ENCODE measurements around the gene SYT12.

The SYT12 gene

DNA sequence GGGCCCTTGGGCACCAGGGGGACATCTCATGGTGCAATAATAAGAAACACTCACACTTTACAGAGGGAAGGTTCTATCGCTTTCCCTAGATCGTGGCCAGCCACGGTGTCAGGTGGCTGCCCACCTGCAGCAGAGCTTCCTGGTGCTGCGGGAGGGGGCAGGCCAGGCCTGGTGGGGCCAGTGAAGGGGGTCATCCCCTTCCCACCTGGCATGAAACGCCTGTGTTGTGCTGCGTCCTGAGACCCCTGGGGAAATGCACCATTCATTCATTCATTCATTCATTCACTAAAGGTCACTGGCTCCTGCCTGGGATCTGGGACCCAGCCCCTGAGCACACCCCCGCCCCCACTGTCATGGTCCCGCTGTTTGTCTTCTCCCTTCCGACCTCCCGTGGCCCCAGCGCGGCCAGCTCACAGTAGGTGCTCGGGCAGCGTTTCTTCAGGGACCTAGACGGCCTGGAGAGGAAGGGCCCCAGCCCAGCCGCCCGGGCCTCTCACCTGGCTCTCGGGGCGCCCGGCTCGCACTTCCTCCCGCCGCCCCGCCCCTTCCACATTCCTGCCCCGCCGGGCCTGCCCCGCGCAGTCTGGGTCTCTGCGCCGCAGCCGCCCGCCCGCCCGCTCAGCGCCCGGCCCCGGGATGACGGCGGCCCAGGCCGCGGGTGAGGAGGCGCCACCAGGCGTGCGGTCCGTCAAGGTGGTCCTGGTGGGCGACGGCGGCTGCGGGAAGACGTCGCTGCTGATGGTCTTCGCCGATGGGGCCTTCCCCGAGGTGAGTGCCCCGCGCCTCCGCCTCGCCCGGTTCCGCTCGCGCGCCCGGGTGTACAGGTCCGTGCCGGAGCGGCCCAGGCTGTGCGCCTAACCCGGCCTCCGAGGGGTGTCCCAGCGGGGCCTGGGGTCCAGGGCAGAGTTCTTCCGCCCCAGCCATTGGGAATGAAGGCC is 33.6 kb downstream of the SYT12 start, which contains the start of gene RHOD:
Gene RHOD (plus strand): TSS at position 581 of the 938 bp plus-strand sequence. CDS start 56 bp downstream, at position 637.
- no peak for DNase-seq (ENCODE audit: low read depth)

DNA sequence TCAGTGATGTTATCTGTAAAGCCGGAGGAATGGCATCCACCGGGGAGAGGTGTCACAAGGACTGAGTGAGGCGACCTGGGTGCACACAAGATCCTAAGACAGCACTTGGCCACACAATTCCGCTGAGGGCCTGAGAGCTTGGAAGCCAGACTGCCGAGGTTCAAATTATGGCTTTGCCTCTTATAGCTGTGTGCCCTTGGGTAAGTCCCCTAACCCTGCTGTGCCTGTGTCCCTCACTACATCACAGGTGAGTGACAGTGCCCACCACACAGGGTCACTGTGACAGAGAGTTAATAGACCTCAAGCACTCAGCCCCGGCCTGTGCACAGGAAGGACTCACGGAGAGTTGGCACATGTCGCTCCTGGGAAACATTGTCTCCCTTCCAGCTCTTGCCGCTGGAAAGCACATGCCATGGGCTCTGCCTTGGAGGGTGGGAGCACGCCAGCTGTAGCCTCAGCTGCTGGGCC is 34.3 kb downstream of the SYT12 start:
- DNase-seq (ENCODE audit: low read depth), result no peak

DNA sequence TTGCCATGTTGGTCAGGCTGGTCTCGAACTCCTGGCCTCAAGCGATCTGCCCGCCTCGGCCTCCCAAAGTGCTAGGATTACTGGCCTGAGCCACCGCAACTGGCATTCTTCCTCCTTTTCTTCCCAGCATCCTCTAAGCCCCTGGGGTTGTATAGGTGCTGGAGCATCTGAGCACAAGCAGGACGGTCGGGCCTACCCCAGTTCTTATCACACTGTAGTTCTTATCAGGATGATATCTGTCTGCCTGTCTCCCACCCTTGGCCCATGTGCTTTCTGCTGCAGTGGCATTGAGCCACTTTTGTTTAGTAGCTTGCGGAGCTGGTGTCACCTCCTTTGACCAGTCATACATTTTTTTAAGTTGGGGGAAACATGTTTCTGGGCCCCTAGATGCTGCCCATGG is 35.6 kb downstream of the SYT12 start:
- no peak for DNase-seq (ENCODE audit: low read depth)

DNA sequence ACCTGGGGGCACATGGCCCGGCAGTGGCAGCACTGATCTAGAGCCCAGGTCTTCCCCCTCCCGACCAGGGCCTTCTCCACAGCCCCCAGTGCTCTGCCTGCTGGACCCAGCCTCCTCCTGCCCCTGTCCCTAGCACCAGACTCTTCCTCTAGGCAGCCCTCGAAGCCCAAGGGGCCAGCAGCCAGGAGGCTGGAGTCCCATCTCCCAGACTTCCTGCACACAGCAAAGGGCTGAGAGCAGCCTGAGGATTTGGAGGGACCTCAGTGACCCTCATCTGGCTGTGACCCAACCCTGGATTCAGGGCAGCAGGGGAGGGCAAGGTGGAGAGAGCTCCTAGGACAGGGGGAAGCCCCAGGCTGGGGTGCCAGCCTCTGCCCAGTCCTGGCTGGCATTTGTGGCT is 36.7 kb downstream of the SYT12 start:
- DNase-seq (ENCODE audit: low read depth), result no peak

DNA sequence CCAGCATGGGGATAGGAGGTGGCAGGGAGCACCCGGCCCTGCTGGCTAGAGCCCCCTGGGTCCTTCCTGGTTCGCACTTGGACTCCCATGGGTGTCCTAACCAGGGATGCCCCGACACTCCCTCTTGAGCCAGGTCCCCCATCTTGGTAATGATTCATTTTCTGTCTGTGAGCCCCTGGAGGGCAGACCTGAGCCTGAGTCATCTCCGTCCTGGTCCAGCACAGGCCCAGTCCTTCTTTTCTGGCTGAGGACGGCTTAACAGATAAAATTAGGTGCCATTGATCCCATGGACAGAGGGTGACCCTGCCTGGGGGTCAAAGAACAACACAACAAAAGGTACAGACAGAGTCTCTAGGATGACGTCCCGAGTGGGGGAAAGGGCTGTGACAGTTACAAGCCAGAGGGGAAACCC is 37.2 kb downstream of the SYT12 start:
- no peak for DNase-seq (ENCODE audit: low read depth)

DNA sequence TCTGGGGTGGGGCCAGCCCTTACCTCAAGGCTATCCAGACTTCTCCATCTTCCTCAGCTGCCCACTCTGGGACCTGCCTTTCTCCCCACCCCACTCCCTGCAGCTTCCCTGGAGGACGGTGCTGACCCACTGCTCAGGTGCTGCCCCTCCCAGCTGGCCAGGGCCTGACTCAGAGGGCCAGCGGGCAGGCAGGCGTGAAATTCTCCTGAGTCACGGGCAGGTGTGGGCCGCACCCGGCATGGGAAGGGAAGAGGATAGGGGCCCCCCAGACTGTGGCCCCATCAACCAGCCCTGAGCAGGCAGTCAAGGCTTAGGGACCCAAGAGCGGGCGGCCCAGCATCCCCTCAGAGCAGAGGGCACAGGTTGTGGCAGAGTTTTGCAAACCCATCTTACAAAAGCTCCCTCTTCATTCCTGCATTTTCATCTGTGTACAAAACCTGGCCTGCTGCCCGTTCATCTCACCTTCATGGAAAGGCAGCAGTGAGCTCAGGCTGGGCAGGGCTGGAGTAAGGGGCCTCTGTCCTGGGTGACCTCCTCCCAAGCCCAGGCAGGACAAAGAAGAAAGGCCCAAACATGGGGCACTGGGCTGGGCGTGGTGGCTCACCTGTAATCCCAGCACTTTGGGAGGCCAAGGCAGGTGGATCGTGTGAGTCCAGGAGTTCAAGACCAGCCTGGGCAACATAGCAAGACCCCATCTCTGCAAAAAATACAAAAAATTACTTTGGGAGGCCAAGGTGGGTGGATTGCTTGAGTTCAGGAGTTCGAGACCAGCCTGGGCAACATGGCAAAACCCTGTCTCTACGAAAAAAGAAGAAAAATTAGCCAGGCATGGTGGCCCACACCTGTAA is 39.8 kb downstream of the SYT12 start:
- DNase-seq (ENCODE audit: low read depth), result no peak

DNA sequence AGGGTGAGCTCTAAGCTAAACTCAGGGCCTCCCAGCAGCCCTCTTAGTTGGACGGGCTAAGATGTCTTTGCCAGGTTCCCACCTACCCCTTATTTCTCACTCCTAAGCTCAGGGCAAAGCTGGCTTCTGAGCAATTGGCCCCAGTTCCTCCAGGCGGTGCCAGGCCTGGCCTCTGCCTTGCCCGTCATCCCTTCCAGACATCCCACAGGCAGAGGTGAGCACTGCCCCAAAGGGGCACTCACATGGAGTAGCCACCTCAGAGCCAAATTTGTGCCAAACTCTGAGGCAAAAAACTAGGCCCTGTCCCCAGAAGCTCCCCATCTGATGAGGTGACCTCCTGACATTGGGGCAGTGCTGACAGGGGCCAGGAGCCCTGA is 43.4 kb downstream of the SYT12 start:
- DNase-seq (ENCODE audit: low read depth), result no peak

DNA sequence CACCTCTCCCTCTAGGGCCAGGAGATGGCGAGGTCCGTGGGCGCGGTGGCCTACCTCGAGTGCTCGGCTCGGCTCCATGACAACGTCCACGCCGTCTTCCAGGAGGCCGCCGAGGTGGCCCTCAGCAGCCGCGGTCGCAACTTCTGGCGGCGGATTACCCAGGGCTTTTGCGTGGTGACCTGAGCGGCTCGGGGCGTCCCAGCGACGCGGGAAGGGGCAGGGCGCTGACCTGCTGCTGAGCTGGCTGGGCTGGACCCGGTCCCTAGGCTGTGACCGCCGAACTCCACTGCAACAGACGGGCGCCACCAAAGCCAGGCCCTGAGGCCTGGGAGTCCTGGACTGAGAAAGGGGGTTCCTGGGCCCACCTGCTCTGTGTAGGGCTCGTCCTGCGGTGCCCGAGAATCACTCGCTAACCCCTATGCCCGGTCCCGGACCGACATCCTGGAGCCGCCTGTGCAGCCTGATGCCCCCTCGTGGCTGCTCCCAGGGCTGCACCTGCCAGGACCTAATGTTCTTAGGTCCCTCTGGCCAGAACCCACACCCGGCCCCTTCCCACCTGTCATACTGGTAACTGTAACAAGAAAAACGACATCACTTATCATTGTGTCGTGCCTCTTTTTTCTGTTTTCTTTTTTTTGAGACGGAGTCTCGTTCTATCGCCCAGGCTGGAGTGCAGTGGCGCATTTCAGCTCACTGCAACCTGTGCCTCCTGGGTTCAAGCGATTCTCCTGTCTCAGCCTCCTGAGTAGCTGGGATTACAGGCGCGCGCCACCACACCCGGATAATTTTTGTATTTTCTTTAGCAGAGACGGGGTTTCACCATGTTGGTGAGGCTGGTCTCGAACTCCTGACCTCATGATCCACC is 48.7 kb downstream of the SYT12 start:
- DNase-seq (ENCODE audit: low read depth), result no peak

DNA sequence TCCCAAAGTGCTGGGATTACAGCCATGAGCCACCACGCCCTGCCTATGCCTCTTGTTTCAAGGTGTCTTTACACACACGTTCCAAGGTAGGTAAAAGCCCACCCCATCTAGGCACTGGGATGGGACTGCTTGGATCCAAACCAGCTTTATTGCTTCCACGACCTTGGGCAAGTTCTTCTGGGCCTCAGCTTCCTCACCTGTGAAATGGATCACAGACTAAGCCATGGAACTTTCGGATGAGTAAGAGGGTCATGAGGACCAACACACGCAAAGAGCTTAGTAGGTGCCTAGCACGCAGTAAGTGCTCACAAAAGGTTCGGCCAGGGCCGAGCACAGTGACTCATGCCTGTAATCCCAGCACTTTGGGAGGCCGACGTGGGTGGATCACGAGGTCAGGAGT is 49.4 kb downstream of the SYT12 start:
- no peak for DNase-seq (ENCODE audit: low read depth)

DNA sequence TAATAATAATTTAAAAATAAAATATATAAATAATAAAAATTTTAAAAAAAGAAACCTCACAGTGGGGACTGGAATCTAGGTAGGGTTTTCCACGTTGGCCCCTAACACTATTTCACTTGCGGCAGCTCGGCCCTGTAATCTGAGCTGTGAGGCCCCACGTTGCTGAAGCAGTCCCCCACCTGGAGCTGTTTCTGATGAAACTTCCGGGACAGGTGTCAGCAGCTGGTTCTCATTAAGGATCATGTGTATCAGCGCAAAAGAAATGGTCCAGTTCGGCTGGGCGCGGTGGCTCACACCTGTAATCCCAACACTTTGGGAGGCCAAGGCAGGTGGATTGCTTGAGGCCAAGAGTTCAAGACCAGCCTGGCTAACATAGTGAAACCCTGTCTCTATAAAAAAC is 51.0 kb downstream of the SYT12 start:
- no peak for DNase-seq (ENCODE audit: low read depth)

DNA sequence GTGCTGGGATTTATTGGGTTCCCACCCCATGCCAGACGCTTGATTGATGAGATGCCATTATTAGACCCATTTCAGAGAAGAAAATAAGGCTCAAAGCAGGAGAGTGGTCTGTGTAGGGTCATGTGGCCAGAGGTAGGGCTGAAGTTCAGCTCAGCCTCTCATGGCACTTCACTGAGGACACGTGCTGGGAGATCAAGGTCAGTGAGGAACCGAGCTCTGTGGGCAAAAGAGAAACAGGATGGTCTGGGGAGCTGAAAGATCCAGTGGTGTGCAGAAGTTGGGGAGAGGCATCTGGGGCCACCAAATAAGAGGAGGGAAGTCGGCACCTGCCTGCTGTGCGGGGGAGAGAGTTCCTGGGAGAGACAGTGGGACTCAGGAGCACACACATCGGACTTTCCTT is 53.3 kb downstream of the SYT12 start:
- no peak for DNase-seq (ENCODE audit: low read depth)

DNA sequence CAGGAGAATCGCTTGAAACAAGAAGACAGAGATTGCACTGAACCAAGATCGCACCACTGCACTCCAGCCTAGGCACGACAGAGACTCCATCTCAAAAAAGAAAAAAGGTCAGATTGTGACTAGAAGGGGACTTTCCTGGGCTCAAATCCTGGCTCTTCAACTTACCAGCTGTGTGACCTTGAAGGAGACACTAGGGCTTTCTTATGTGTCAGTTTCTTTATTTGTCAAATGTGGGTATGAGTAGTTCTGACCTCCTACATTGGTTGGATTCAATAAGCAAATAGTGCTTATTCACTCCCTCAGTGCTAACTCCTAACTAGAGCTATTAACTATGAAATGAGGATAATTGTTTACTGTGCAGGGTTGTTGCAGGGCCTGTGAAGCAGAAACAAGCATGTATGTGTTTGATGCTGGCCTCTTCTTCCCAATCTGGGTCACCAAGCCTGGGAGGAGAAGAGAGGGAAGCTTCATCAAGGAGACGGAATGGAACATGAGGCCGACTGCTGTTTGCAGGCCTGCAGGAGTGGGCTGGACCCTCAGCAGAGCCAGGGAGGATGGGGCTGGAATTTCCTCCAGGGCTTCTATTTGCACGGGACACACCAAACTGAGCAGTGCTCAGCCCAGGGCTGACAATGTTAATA is 56.3 kb downstream of the SYT12 start:
- no peak for DNase-seq (ENCODE audit: low read depth)

DNA sequence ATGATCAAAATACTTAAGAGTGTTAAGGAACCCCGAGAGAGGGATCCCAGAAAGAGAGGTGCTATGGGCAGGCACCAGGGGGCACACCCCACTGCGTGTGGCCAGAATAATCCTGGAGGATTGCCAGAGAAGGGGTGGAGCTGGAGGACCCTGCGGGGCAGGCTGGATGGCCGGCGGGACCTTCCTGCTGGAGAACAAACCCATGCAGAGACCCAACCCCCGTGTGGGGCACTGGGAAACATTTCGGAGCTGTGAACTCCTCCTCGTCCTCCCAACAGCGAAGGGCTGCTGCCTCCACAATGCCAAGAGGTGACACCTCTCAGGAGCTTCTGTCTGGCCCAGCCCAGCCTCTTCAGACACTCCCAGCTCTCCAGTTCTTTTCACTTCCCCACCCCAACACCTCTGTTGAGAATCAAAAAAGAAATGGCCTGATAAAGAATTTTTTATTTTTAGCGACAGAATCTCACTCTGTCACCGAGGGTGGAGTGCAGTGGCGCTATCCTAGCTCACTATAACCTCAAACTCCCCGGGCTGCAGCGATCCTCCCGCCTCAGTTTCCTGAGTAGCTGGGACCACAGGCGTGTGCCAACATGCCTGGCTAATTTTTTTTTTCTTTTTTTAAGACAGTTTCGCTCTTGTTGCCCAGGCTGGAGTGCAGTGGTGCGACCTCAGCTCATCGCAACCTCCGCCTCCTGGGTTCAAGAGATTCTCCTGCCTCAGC is 59.3 kb downstream of the SYT12 start:
- DNase-seq (ENCODE audit: low read depth), result no peak

DNA sequence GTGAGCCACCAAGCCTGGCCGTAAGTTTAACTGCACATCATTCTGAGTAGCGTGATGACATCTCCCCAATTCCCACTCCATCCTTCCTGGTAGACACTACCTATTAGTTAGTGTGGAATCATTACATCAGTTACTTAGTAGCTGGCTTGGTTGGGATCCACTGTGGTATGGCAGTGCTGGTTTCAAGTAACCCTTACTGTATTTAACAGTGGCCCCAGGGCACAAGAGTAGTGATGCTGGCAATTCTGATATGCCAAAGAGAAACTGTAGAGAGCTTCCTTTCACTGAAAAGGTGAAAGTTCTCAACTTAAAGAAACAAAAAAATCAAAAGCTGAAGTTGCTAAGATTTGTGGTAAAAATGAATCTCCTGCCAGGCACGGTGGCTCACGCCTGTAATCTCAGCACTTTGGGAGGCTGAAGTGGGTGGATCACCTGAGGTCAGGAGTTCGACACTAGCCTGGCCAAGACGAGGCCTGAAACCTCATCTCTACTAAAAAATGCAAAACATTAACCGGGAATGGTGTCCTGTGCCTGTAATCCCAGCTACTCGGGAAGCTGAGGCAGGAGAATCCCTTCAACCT is 60.9 kb downstream of the SYT12 start:
- no peak for DNase-seq (ENCODE audit: low read depth)

DNA sequence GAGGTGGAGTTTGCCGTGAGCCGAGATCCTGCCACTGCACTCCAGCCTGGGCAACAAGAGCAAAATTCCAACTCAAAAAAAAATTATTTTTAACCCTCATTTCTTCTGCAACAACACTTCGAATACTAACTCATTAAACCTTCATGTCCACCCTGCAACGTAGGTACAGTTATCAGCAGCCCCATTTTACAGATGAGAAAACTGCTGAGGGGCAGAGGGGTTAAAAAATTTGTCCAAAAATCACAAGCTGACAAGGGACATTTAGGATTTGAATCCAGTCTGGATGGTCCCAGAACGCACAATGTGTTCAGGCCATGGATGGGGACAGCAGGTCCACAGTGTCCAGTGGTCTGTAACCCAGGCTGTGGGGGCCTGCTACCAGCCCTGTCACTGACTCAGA is 62.7 kb downstream of the SYT12 start:
- no peak for DNase-seq (ENCODE audit: low read depth)

DNA sequence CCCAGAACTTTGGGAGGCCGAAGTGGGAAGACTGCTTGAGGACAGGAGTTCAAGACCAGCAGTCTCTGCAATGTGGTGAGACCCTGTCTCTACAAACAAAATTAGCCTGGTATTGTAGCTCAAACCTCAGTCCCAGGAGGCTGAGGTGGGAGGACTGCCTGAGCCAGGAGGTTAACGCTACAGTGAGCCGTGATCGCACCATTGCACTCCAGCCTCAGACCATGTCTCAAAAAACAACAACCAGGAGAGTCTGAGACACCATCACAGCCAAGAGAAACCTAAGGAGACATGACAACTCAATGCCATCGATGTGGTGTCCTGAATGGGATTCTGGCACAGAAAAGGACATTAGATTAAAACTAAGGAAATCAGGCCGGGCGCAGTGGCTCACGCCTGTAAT is 67.8 kb downstream of the SYT12 start:
- no peak for DNase-seq (ENCODE audit: low read depth)

DNA sequence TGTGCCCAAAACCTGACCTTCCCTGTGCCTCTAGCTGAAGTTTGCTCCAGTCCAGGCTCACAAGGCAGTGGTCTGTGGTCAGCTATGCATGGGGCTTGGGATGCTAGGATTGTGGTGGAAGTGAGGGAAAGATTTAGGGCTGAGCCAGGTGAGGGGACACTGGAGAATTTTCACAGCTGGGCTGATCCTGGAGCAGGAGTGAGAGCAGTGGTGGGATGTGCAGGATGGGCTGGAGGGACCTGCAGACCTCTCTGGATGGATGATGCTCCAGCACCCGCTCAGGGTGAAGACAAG is 72.2 kb downstream of the SYT12 start:
- no peak for DNase-seq (ENCODE audit: low read depth)

DNA sequence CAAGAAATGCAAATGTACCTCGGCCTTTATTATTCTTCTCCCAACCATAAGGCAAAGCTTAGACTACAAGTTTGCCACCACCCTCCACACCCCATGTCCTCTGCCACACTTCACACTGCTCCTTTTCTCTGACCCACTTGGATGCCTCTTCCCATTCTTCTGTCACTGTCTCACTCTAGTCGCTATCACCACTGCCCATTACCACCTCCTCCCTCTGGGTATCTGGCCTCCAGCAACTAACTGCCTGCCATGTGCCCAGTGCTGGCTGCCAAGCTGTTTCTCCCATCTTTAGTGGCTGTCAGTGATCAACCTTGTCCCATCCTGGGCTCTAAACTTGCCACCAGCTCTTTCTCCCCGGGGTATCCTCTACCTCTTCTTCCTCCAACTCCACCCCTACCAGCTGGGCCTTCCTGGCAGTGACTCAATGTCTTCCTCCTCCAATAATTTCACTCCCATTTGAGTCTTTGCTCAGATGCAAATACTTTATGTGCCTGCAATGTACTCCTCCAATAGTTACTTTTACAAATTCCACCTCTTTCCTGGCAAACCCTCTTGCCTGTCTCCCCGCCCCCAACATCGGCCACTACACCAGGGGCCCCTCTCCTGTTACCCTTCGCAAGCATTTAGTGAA is 76.0 kb downstream of the SYT12 start:
- DNase-seq (ENCODE audit: low read depth), result no peak

DNA sequence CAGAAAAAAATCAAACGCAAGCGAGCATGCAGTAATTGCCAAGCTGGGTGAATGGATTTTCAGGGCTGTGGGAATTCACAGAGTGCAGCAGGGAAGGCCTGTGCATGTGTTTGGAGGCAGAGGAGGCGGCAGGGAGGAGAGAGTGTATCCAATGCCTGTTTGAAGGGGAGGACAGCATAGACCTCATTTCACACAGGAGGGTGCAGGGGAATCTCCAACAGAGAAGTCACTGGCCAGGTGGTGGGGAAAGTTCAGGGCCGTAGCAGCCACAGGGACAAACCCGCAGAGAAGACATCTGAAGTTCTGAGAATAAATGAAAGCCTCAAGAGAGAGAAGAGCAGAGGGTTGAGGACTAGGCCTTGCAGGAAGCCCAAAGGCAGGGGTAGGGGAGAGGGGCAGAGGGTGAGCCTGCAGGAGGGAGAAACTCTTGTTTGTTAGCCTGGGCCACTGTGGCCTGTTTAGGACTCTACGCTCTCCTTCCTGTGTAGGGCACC is 76.9 kb downstream of the SYT12 start:
- DNase-seq (ENCODE audit: low read depth), result no peak

Data from HS-27A (cell line).